ENCODE data around the gene TMEM151A. TPM values are rescaled to one million over a fixed set of nuclear protein-coding genes. Genes with fewer than 3 reads are reported as not detected.

TMEM151A gene
- total RNA-seq, 1 donor from 2014 or later, result not detected

DNA sequence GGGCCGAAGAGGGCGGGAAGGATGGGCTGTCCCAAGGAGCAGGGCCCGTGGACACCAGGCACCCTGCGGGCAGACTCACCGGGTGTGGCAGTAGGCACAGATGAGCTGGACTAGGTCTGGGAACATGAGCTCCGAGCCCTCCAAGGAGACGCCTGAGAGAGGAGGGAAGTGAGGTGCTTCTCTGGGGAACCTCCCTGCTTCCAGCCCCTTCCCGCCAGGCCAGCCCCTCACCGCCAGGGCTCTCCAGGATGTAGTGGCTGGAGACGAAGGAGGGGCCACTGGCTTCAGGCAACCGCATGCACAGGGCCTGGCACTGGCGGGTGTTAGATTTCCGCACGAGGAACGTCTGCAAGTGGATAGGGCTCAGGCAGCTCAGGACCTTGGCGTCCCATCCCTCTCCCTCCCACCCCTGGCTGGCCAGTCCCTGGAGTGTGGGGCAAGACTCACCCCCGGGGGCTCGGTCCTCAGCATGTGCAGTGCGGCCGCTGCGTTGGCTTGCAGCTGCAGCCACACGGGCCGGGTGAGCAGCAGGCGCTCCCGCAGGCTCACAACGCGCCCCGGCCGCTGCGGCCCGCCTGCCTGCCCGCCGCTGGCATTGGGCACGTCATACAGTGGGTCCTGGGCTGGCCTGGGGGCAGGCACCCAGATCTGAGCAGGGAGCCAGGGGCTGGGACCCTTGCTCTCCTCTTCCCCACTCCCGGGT is 44.0 kb downstream of the TMEM151A start:
- Mint-ChIP-seq H3K27me3 (ENCODE audit: insufficient read depth, low read depth) (peaks cover 3% of the 10 kb centered on the region), H3K4me3 (peak overlapping the region; percentile 90), H3K4me1 (peaks cover 27% of the 10 kb centered on the region), H3K27ac (no peak overlapping the region), H3K9me3 (no peaks in the 10 kb centered on the region), H3K36me3 (no peaks in the 10 kb centered on the region)
- no peak for TF ChIP-seq EZH2 (IDR thresholded peaks at IDR 0.05)
- TF ChIP-seq EZH2phosphoT487 (IDR thresholded peaks at IDR 0.05), result no peak
- TF ChIP-seq, protein P1, sequence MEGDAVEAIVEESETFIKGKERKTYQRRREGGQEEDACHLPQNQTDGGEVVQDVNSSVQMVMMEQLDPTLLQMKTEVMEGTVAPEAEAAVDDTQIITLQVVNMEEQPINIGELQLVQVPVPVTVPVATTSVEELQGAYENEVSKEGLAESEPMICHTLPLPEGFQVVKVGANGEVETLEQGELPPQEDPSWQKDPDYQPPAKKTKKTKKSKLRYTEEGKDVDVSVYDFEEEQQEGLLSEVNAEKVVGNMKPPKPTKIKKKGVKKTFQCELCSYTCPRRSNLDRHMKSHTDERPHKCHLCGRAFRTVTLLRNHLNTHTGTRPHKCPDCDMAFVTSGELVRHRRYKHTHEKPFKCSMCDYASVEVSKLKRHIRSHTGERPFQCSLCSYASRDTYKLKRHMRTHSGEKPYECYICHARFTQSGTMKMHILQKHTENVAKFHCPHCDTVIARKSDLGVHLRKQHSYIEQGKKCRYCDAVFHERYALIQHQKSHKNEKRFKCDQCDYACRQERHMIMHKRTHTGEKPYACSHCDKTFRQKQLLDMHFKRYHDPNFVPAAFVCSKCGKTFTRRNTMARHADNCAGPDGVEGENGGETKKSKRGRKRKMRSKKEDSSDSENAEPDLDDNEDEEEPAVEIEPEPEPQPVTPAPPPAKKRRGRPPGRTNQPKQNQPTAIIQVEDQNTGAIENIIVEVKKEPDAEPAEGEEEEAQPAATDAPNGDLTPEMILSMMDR (IDR thresholded peaks at IDR 0.05), result no peak
- H4K20me1 ChIP-seq (ENCODE audit: low read depth), result peaks cover 5% of the 10 kb centered on the region
- H3K9ac ChIP-seq, result peak overlapping the region; percentile 39
- H3K36me3 ChIP-seq, result no peaks in the 10 kb centered on the region
- no peaks in the 10 kb centered on the region for H3K9me3 ChIP-seq (ENCODE audit: low read depth)
- peaks cover 11% of the 10 kb centered on the region for H3K4me1 ChIP-seq
- peaks cover 5% of the 10 kb centered on the region for H3K27me3 ChIP-seq
- H3K27ac ChIP-seq, result no peak overlapping the region
- H3F3A ChIP-seq (ENCODE audit: low read depth), result peaks cover 12% of the 10 kb centered on the region
- H2AFZ ChIP-seq (replicated peaks), result no peak overlapping the region
- DNase-seq (ENCODE audit: low spot score), result peak; percentile 56
- peak overlapping the region; percentile 49 for H3K4me3 ChIP-seq
- no peaks in the 10 kb centered on the region for H3K79me2 ChIP-seq (ENCODE audit: low read depth)
- H3K4me2 ChIP-seq, result peak overlapping the region; percentile 85

DNA sequence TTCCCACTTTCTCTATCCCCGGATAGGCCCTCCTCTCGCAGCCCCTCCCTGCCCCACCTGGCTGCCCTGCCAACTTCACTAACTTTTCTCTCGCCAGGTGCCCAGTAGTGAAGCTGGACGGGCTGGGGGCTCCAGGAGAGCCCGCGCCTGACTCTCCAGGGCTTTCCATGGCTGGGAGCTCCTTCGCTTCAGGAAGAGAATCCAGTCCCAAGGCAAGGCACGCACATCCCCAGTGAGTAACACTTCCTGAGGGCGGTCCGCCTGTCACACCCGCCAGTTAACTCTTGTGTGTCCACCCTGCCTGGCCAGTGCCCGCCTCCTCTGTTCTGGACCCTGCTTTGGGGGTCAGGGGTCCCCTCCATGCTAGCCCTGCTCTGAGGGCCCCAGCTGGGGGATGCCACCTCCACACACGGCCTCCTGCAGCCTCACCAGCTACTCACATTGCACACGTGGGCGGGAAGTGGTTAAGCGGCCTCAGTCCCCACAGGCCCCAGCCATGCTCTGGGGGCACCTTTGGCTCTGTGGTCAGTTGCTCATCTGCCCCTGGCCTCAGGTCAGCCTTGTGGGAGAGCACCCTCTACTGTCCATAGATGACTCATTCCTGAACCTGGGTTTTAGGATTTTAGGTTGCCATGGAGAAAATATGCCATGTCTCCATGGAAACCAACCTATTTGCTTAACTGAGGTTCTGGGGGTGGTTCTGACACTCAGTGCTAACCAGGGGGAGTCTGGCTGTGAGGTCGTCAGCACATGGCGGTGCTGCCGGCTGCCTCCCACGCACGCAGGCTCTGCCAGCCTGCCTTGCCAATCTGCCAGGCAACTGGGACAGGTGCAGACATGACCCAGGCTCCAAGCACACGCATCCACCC is 44.8 kb downstream of the TMEM151A start, which contains the start of gene RIN1:
RIN1 (minus strand) TSS at position 201 of the 869 bp plus-strand sequence; CDS start at position 169, 32 bp downstream.
- Mint-ChIP-seq H3K9me3 (no peaks in the 10 kb centered on the region), H3K27me3 (ENCODE audit: insufficient read depth, low read depth) (peaks cover 5% of the 10 kb centered on the region), H3K4me1 (peaks cover 27% of the 10 kb centered on the region), H3K27ac (peak within 1 kb of the TSS; percentile 91), H3K36me3 (no peaks in the 10 kb centered on the region), H3K4me3 (peak within 1 kb of the TSS; percentile 90)
- H3F3A ChIP-seq (ENCODE audit: low read depth), result peaks cover 12% of the 10 kb centered on the region
- TF ChIP-seq, protein P1 (IDR thresholded peaks at IDR 0.05), result peak; percentile 71
- no peak for TF ChIP-seq EZH2phosphoT487 (IDR thresholded peaks at IDR 0.05)
- peak within 1 kb of the TSS; percentile 49 for H3K4me3 ChIP-seq
- peaks cover 5% of the 10 kb centered on the region for H4K20me1 ChIP-seq (ENCODE audit: low read depth)
- peaks cover 5% of the 10 kb centered on the region for H3K27me3 ChIP-seq
- H3K4me1 ChIP-seq, result peaks cover 11% of the 10 kb centered on the region
- H3K27ac ChIP-seq, result no peak within 1 kb of the TSS
- peak within 1 kb of the TSS; percentile 85 for H3K4me2 ChIP-seq
- H3K79me2 ChIP-seq (ENCODE audit: low read depth), result no peaks in the 10 kb centered on the region
- no peak within 1 kb of the TSS for H2AFZ ChIP-seq (replicated peaks)
- no peaks in the 10 kb centered on the region for H3K36me3 ChIP-seq
- DNase-seq (ENCODE audit: low spot score), result peak; percentile 84
- H3K9me3 ChIP-seq (ENCODE audit: low read depth), result no peaks in the 10 kb centered on the region
- H3K9ac ChIP-seq, result peak within 1 kb of the TSS; percentile 39

DNA sequence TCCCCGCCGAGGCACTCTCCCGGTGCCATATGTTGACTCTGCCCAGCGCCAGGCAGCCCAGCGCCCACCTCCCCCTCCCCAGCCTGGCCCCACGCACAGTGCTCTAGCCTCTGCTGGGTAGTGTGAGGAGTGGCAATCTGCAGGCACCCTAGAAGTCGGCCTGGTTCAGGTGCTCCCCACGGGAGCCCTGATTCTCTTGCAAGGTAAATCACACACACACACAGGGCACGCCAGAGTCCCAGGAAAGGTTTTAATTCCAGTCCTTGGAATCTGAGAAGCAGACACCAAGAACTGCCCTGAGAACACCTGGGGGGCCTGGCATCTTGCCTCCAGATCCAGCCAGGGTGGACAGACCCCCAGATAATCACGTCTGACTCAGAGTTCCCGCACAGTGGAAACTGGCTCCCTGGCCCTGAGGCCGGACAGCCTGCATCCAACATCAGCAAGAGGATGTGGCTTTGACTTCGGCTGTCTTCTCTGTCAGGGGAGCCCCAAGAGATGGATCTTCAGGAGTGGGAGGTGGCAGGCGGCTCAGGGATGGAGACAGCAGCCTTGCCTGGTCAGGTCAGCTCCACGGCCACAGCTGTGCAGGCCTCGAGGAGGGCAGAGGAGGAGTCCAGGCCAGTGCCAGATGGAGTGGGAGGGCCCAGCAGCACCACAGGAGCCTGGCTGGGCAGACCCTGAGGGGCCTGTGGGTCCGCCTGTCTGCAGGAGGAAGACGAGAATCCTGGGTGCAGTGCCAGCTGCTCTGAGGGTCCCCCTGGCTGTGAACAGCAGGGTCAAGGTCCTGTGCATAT is 45.6 kb downstream of the TMEM151A start:
- H3K4me3 ChIP-seq, result no peak overlapping the region
- H3K79me2 ChIP-seq (ENCODE audit: low read depth), result no peaks in the 10 kb centered on the region
- peaks cover 27% of the 10 kb centered on the region for H3K4me1 Mint-ChIP-seq
- H3K27ac ChIP-seq, result no peak overlapping the region
- H2AFZ ChIP-seq (replicated peaks), result no peak overlapping the region
- peak overlapping the region; percentile 90 for H3K4me3 Mint-ChIP-seq
- no peaks in the 10 kb centered on the region for H3K36me3 Mint-ChIP-seq
- H3K9me3 Mint-ChIP-seq, result no peaks in the 10 kb centered on the region
- peak overlapping the region; percentile 72 for H3K27ac Mint-ChIP-seq
- no peak overlapping the region for H3K4me2 ChIP-seq
- H3K36me3 ChIP-seq, result no peaks in the 10 kb centered on the region
- H3K9ac ChIP-seq, result no peak overlapping the region
- H3K27me3 ChIP-seq, result peaks cover 5% of the 10 kb centered on the region
- no peaks in the 10 kb centered on the region for H3K9me3 ChIP-seq (ENCODE audit: low read depth)
- peaks cover 11% of the 10 kb centered on the region for H3K4me1 ChIP-seq
- no peak for DNase-seq (ENCODE audit: low spot score)
- H3K27me3 Mint-ChIP-seq (ENCODE audit: insufficient read depth, low read depth), result peaks cover 5% of the 10 kb centered on the region
- peaks cover 5% of the 10 kb centered on the region for H4K20me1 ChIP-seq (ENCODE audit: low read depth)
- TF ChIP-seq, protein P1 (IDR thresholded peaks at IDR 0.05), result no peak
- TF ChIP-seq EZH2 (IDR thresholded peaks at IDR 0.05), result no peak
- TF ChIP-seq EZH2phosphoT487 (IDR thresholded peaks at IDR 0.05), result no peak
- H3F3A ChIP-seq (ENCODE audit: low read depth), result peaks cover 12% of the 10 kb centered on the region

Data from neural progenitor cell (in vitro differentiated cells).